Adrenal gland (tissue), 5 donors: ENCODE measurements around the gene LDLRAP1.

ENCODE experiments used
- CTCF ChIP-seq, 6 experiments: fragments of 450-650 bp in 4 of 6; fragments of 200-600 bp in 2 of 6; sonication (generic) in 1 of 6; IDR thresholded peaks; 1 replicate in 5 of 6; 2 replicates in 1 of 6; pipeline versions ENCODE4 v1.5.1 to v1.8.0; 2016 to 2021; ENCODE audit warnings: antibody characterized with exemption in 6 of 6, mild to moderate bottlenecking in 2 of 6, moderate library complexity in 1 of 6
- POLR2A ChIP-seq, 2 donors: fragments of 450-650 bp; IDR thresholded peaks; one replicate each; pipeline ENCODE4 v1.6.1; 2017; ENCODE audit warnings: antibody characterized with exemption in 2 of 2, mild to moderate bottlenecking in 2 of 2, moderate library complexity in 1 of 2
- donor health status: DM: no; HTN: no; CAD: no.

DNA sequence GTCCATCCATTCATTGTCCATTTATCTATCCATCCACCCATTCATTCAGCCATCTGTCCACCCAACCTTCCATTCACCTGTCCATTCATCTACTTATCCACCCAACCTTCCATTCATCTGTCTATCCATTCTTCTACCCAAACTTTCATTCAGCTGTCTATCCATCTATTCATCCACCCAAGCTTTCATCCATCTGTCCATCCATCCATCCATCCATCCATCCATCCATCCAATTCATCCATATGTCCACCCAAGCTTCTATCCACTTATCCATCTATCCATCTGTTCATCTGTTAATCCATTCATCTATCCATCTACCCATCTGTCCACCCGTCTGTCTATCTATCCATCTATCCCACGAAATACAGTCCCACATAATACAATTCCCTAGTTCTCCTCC is 51.6 kb downstream of the LDLRAP1 start:
- no peak for TF ChIP-seq CTCF (IDR thresholded peaks at IDR 0.05)
- no peak for TF ChIP-seq POLR2A (IDR thresholded peaks at IDR 0.05)
